Activated naive CD8-positive, alpha-beta T cell treated with anti-CD3 and anti-CD28 coated beads, Interleukin-2, amount 50 U/mL, for 24 hours (primary cell): ENCODE data around the gene PEAK1.
A peak's percentile ranks its signal among the peaks of the same experiment; 100 is the strongest.

Experiments used
- ATAC-seq: fragments of 150-1000 bp; cut with Tn5 transposase; one replicate; pipeline ENCODE4 v1.10.0; 2021
- DNase-seq: peaks from one replicate; pipeline ENCODE4 v3.0.0; 2021
- H3K27ac Mint-ChIP-seq: one replicate; pipeline ENCODE4 v1.8.0; 2021; ENCODE audit warnings: mild to moderate bottlenecking, mixed read lengths
- H3K27me3 Mint-ChIP-seq: one replicate; pipeline ENCODE4 v1.8.0; 2021; ENCODE audit warnings: mixed read lengths
- H3K36me3 Mint-ChIP-seq: one replicate; pipeline ENCODE4 v1.8.0; 2021; ENCODE audit warnings: low read depth, mixed read lengths
- H3K4me1 Mint-ChIP-seq: one replicate; pipeline ENCODE4 v1.8.0; 2021; ENCODE audit warnings: mixed read lengths
- H3K4me3 Mint-ChIP-seq: one replicate; pipeline ENCODE4 v1.8.0; 2021; ENCODE audit warnings: mild to moderate bottlenecking, moderate library complexity, mixed read lengths
- H3K9me3 Mint-ChIP-seq: one replicate; pipeline ENCODE4 v1.8.0; 2021; ENCODE audit warnings: mixed read lengths

Gene PEAK1

GRCh38 chr15:77107531-77108355 lies 312.2 kb downstream of the PEAK1 start:
- no peaks in the 10 kb centered on the region for H3K9me3 Mint-ChIP-seq
- no peaks in the 10 kb centered on the region for H3K4me1 Mint-ChIP-seq
- no peaks in the 10 kb centered on the region for H3K36me3 Mint-ChIP-seq
- ATAC-seq (peak; percentile 66), DNase-seq (peak; percentile 35)
- no peak overlapping the region for H3K4me3 Mint-ChIP-seq
- H3K27me3 Mint-ChIP-seq: no peaks in the 10 kb centered on the region
- no peak overlapping the region for H3K27ac Mint-ChIP-seq

- Mint-ChIP-seq H3K4me3 (no peak overlapping the region), H3K36me3 (no peaks in the 10 kb centered on the region), H3K27ac (no peak overlapping the region), H3K27me3 (no peaks in the 10 kb centered on the region), H3K9me3 (no peaks in the 10 kb centered on the region), H3K4me1 (no peaks in the 10 kb centered on the region)
- ATAC-seq: no peak
- DNase-seq: no peak
Measured at GRCh38 chr15:77107068-77107467, 312.8 kb downstream of the PEAK1 start.

- Mint-ChIP-seq H3K36me3 (no peaks in the 10 kb centered on the region), H3K9me3 (no peaks in the 10 kb centered on the region), H3K4me1 (no peaks in the 10 kb centered on the region), H3K4me3 (no peak overlapping the region), H3K27ac (no peak overlapping the region), H3K27me3 (no peaks in the 10 kb centered on the region)
- ATAC-seq: no peak
- no peak for DNase-seq
Measured at GRCh38 chr15:77104155-77104554, 315.7 kb downstream of the PEAK1 start.

GRCh38 chr15:77099741-77100463 lies 320.0 kb downstream of the PEAK1 start:
- no peaks in the 10 kb centered on the region for H3K9me3 Mint-ChIP-seq
- no peaks in the 10 kb centered on the region for H3K27me3 Mint-ChIP-seq
- no peak overlapping the region for H3K27ac Mint-ChIP-seq
- no peak overlapping the region for H3K4me3 Mint-ChIP-seq
- ATAC-seq (no peak), DNase-seq (no peak)
- no peaks in the 10 kb centered on the region for H3K36me3 Mint-ChIP-seq
- H3K4me1 Mint-ChIP-seq: no peaks in the 10 kb centered on the region

- Mint-ChIP-seq H3K4me3 (no peak overlapping the region), H3K36me3 (no peaks in the 10 kb centered on the region), H3K9me3 (no peaks in the 10 kb centered on the region), H3K27ac (no peak overlapping the region), H3K4me1 (no peaks in the 10 kb centered on the region), H3K27me3 (no peaks in the 10 kb centered on the region)
- DNase-seq: no peak
- no peak for ATAC-seq
Measured at GRCh38 chr15:77098572-77098971, 321.3 kb downstream of the PEAK1 start.

GRCh38 chr15:77097921-77098320 lies 322.0 kb downstream of the PEAK1 start:
- no peaks in the 10 kb centered on the region for H3K4me1 Mint-ChIP-seq
- no peaks in the 10 kb centered on the region for H3K9me3 Mint-ChIP-seq
- no peak for ATAC-seq
- no peak overlapping the region for H3K4me3 Mint-ChIP-seq
- H3K36me3 Mint-ChIP-seq: no peaks in the 10 kb centered on the region
- no peaks in the 10 kb centered on the region for H3K27me3 Mint-ChIP-seq
- H3K27ac Mint-ChIP-seq: no peak overlapping the region
- DNase-seq: no peak

- Mint-ChIP-seq H3K9me3 (no peaks in the 10 kb centered on the region), H3K27me3 (no peaks in the 10 kb centered on the region), H3K4me3 (no peak overlapping the region), H3K36me3 (no peaks in the 10 kb centered on the region), H3K4me1 (no peaks in the 10 kb centered on the region), H3K27ac (no peak overlapping the region)
- DNase-seq (no peak), ATAC-seq (no peak)
Measured at GRCh38 chr15:77097248-77097721, 322.6 kb downstream of the PEAK1 start.

GRCh38 chr15:77096541-77096940 lies 323.4 kb downstream of the PEAK1 start:
- Mint-ChIP-seq H3K4me1 (no peaks in the 10 kb centered on the region), H3K4me3 (no peak overlapping the region), H3K27me3 (no peaks in the 10 kb centered on the region), H3K9me3 (no peaks in the 10 kb centered on the region), H3K36me3 (no peaks in the 10 kb centered on the region), H3K27ac (no peak overlapping the region)
- no peak for DNase-seq
- ATAC-seq: no peak

- H3K27ac Mint-ChIP-seq: no peak overlapping the region
- ATAC-seq (no peak), DNase-seq (no peak)
- no peaks in the 10 kb centered on the region for H3K36me3 Mint-ChIP-seq
- H3K4me3 Mint-ChIP-seq: no peak overlapping the region
- H3K4me1 Mint-ChIP-seq: no peaks in the 10 kb centered on the region
- H3K9me3 Mint-ChIP-seq: no peaks in the 10 kb centered on the region
- H3K27me3 Mint-ChIP-seq: no peaks in the 10 kb centered on the region
Measured at GRCh38 chr15:77096138-77096537, 323.8 kb downstream of the PEAK1 start.

GRCh38 chr15:77094397-77095030 lies 325.4 kb downstream of the PEAK1 start:
- Mint-ChIP-seq H3K27ac (no peak overlapping the region), H3K4me1 (no peaks in the 10 kb centered on the region), H3K4me3 (no peak overlapping the region), H3K36me3 (no peaks in the 10 kb centered on the region), H3K9me3 (no peaks in the 10 kb centered on the region), H3K27me3 (no peaks in the 10 kb centered on the region)
- DNase-seq (peak; percentile 35), ATAC-seq (no peak)

- H3K4me3 Mint-ChIP-seq: no peak overlapping the region
- ATAC-seq: no peak
- no peaks in the 10 kb centered on the region for H3K9me3 Mint-ChIP-seq
- DNase-seq: no peak
- no peaks in the 10 kb centered on the region for H3K27me3 Mint-ChIP-seq
- H3K4me1 Mint-ChIP-seq: no peaks in the 10 kb centered on the region
- H3K27ac Mint-ChIP-seq: no peak overlapping the region
- no peaks in the 10 kb centered on the region for H3K36me3 Mint-ChIP-seq
Measured at GRCh38 chr15:77093436-77093835, 326.5 kb downstream of the PEAK1 start.

GRCh38 chr15:77091097-77091496 lies 328.8 kb downstream of the PEAK1 start:
- Mint-ChIP-seq H3K4me3 (no peak overlapping the region), H3K9me3 (no peaks in the 10 kb centered on the region), H3K4me1 (no peaks in the 10 kb centered on the region), H3K27ac (no peak overlapping the region), H3K36me3 (no peaks in the 10 kb centered on the region), H3K27me3 (no peaks in the 10 kb centered on the region)
- DNase-seq (no peak), ATAC-seq (no peak)

- H3K4me1 Mint-ChIP-seq: peaks cover 21% of the 10 kb centered on the region
- H3K9me3 Mint-ChIP-seq: no peaks in the 10 kb centered on the region
- no peak overlapping the region for H3K27ac Mint-ChIP-seq
- no peak overlapping the region for H3K4me3 Mint-ChIP-seq
- no peaks in the 10 kb centered on the region for H3K36me3 Mint-ChIP-seq
- DNase-seq (no peak), ATAC-seq (no peak)
- no peaks in the 10 kb centered on the region for H3K27me3 Mint-ChIP-seq
Measured at GRCh38 chr15:77087213-77087612, 332.7 kb downstream of the PEAK1 start.

- H3K36me3 Mint-ChIP-seq: no peaks in the 10 kb centered on the region
- DNase-seq (no peak), ATAC-seq (no peak)
- no peaks in the 10 kb centered on the region for H3K27me3 Mint-ChIP-seq
- no peaks in the 10 kb centered on the region for H3K9me3 Mint-ChIP-seq
- H3K4me1 Mint-ChIP-seq: peaks cover 25% of the 10 kb centered on the region
- no peak overlapping the region for H3K4me3 Mint-ChIP-seq
- H3K27ac Mint-ChIP-seq: no peak overlapping the region
Measured at GRCh38 chr15:77085297-77085696, 334.6 kb downstream of the PEAK1 start.

GRCh38 chr15:77084436-77084835 lies 335.5 kb downstream of the PEAK1 start:
- Mint-ChIP-seq H3K9me3 (no peaks in the 10 kb centered on the region), H3K4me1 (peaks cover 25% of the 10 kb centered on the region), H3K27me3 (no peaks in the 10 kb centered on the region), H3K4me3 (no peak overlapping the region), H3K36me3 (no peaks in the 10 kb centered on the region), H3K27ac (no peak overlapping the region)
- DNase-seq (no peak), ATAC-seq (no peak)
